ENCODE data around the gene CLEC4M.

Gene CLEC4M, protein sequence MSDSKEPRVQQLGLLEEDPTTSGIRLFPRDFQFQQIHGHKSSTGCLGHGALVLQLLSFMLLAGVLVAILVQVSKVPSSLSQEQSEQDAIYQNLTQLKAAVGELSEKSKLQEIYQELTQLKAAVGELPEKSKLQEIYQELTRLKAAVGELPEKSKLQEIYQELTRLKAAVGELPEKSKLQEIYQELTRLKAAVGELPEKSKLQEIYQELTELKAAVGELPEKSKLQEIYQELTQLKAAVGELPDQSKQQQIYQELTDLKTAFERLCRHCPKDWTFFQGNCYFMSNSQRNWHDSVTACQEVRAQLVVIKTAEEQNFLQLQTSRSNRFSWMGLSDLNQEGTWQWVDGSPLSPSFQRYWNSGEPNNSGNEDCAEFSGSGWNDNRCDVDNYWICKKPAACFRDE

DNA sequence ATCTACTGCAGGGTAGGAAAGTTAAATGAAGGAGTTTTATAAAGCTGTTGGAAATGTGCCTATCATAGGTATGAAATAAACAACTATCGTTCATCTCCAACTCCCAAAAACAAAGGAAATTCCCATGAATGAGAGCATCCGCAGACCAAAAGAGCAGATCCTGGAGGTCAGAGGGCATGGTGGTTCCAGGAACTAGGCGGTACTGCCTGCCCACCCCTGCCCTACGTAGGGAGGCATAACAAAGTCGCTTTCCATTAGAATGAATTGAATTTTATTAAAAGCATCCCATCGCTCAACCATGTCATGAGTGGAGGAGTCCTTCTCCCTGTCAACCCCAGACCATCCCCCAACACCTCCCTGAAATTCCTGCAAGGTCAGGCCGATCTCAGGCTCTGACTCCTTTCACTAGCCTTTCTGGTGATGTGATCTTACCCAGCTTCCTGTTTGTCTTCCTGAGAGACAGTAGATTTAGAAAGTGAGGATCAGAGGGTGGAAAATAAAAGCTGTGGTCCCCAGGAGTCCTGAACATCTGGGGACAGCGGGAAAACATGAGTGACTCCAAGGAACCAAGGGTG lies at the start of gene CLEC4M:
Gene CLEC4M, plus strand, starts transcription at position 525 of the 575 bp plus-strand sequence. Its CDS starts 24 bp downstream, at position 549.
- no peak for TF ChIP-seq GATA3 (IDR thresholded peaks at IDR 0.05; ENCODE audit: low read depth, low read length)
- TF ChIP-seq GATA2 (IDR thresholded peaks at IDR 0.05; ENCODE audit: low read depth, low read length) = no peak

DNA sequence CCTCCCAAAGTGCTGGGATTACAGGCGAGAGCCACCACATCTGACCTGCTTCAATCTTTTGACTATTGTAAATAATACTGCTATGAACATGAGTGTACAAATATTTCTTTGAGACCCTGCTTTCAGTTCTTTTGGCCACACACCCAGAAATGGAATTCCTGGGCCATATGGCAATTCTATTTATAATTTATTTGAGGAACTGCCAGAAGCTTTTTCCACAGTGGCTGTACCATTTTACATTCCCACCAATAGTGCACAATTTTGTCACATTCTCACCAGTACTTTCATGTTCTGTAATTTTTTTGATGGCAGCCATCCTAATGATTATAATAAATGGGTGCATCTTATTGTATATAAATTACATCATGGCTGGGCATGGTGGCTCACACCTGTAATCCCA lies 47.4 kb upstream of the CLEC4M start:
- TF ChIP-seq GATA2 (IDR thresholded peaks at IDR 0.05; ENCODE audit: low read depth, low read length) = no peak
- no peak for TF ChIP-seq GATA3 (IDR thresholded peaks at IDR 0.05; ENCODE audit: low read depth, low read length)

DNA sequence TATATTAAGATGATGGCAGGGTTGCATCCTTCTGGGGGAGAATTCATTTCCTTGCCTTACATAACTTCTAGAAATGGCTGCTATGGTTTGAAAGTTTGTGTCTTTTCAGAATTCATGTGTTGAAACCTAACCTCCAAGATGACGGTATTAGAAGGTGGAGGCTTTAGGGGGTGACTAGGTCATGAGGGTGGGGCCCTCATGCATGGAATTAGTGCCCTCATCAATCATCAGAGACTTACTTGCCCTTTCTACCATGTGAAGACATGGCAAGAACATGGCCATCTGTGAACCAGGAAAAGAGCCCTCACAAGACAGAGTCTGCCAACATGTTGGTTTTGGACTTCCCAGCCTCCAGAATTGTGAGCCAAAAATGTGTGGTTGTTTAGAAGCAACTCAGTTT lies 46.3 kb upstream of the CLEC4M start:
- no peak for TF ChIP-seq GATA2 (IDR thresholded peaks at IDR 0.05; ENCODE audit: low read depth, low read length)
- TF ChIP-seq GATA3 (IDR thresholded peaks at IDR 0.05; ENCODE audit: low read depth, low read length) = no peak

DNA sequence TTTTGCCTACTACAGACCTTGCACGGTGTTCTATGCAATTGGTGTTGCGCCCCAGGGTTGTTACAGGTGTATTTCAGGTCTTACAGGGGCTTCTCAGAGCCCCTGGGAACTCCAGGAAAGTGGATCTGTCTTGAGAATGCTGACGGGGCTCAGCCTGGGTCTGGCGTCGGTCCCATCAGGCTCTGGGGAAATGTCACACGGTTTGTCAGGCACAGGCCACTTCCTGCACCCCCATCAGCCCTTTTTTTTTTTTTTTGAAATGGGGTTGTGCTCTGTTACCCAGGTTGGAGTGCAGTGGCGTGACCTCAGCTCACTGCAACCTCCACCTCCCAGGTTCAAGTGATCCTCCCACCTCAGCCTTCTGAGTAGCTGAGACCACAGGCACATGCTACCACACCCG lies 44.4 kb upstream of the CLEC4M start:
- TF ChIP-seq GATA2 (IDR thresholded peaks at IDR 0.05; ENCODE audit: low read depth, low read length) (no peak), GATA3 (IDR thresholded peaks at IDR 0.05; ENCODE audit: low read depth, low read length) (no peak)

DNA sequence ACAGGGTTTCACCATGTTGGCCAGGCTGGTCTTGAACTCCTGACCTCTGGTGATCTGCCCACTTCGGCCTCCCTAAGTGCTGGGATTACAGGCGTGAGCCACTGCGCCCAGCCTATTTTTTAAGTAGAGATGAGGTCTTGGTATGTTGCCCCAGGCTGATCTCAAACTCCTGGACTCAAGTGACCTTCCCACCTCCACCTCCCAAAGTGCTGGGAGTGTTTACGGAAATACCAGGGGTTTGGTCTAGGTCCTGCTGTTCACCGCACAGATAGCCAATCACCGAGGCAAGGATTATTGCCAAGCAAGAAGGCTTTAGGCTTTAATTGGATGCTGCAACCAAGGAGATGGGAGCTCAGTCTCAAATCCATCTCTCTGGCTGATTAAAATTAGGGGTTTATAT lies 42.7 kb upstream of the CLEC4M start:
- TF ChIP-seq GATA2 (IDR thresholded peaks at IDR 0.05; ENCODE audit: low read depth, low read length) = no peak
- no peak for TF ChIP-seq GATA3 (IDR thresholded peaks at IDR 0.05; ENCODE audit: low read depth, low read length)

DNA sequence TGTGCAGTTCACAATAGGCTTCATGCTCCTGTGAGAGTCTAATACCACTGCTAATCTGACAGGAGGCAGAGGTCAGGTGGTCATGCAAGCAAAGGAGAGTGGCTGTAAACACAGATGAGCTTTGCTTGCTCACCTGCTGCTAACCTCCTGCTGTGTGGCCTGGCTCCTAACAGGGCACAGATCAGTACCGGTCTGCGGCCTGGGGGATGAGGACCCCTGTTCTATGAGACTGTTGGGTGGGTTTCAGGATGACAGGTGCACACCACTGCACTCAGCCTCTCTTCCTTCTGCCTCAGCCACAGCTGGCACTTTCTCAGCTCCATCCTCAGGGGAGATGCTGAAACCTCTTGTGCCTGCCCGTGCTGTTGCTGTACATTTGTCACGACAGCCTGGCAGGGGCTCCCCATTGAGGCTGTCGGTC lies 40.8 kb upstream of the CLEC4M start:
- TF ChIP-seq GATA2 (IDR thresholded peaks at IDR 0.05; ENCODE audit: low read depth, low read length) (no peak), GATA3 (IDR thresholded peaks at IDR 0.05; ENCODE audit: low read depth, low read length) (no peak)

DNA sequence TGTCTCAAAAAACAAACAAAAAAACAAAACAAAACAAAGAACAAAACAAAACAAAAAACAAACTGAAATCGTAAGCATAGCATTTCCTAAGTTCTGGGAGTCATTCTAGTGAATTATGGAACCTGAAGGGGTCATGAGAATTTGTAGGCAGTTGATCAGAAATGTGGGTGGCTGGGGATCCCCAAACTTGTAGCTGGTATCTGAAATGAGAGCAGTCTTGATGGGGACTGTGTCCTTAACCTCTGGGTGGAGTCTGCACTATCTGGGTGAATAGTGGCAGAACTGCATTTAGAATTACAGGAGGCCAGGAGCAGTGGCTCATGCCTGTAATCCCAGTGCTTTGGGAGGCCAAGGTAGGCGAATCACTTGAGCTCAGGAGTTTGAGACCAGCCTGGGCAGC lies 37.3 kb upstream of the CLEC4M start:
- TF ChIP-seq GATA3 (IDR thresholded peaks at IDR 0.05; ENCODE audit: low read depth, low read length) (no peak), GATA2 (IDR thresholded peaks at IDR 0.05; ENCODE audit: low read depth, low read length) (no peak)

DNA sequence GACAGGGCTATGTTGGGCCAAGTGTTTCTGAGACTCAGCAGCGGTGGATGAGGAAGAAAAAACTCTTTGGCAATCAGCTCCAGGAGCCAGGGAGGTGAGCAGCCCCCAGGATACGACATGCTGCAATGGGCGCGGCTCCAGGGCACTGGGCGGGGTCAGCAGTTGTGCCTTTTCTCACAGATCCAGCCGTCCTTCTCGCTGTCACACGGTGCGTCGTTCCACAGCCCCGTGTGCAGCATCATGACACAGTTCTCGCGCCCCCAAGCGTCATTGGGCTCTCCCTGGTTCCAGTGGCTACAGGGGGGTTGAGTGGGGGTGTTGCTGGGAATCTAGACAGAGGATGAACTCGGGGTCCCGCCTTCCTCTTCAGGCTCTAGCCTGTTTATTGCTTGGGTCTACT lies 33.8 kb upstream of the CLEC4M start:
- TF ChIP-seq GATA3 (IDR thresholded peaks at IDR 0.05; ENCODE audit: low read depth, low read length) (no peak), GATA2 (IDR thresholded peaks at IDR 0.05; ENCODE audit: low read depth, low read length) (no peak)

DNA sequence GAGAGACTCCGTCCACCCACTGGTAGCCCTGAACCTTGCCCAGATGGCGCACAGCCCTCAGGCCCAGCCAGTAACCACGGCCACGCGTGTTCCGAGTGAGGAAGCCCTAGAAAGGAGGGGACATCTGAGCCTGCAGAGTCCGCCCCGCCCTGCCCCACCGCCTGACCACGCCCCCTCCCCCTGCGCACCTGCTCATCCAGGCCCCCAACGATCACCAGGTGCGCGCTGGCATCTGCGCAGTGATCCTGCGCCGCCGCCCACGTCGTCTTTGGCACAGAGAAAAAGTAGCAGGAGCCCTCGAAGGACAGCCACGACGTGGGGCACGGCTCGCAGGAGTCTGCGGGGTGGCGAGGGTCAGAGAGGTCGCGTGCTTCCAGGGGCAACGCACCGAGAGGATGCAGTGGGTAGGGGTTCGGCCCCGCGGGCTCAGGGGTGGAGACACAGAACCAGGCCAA lies 33.2 kb upstream of the CLEC4M start:
- TF ChIP-seq GATA2 (IDR thresholded peaks at IDR 0.05; ENCODE audit: low read depth, low read length) (no peak), GATA3 (IDR thresholded peaks at IDR 0.05; ENCODE audit: low read depth, low read length) (no peak)

DNA sequence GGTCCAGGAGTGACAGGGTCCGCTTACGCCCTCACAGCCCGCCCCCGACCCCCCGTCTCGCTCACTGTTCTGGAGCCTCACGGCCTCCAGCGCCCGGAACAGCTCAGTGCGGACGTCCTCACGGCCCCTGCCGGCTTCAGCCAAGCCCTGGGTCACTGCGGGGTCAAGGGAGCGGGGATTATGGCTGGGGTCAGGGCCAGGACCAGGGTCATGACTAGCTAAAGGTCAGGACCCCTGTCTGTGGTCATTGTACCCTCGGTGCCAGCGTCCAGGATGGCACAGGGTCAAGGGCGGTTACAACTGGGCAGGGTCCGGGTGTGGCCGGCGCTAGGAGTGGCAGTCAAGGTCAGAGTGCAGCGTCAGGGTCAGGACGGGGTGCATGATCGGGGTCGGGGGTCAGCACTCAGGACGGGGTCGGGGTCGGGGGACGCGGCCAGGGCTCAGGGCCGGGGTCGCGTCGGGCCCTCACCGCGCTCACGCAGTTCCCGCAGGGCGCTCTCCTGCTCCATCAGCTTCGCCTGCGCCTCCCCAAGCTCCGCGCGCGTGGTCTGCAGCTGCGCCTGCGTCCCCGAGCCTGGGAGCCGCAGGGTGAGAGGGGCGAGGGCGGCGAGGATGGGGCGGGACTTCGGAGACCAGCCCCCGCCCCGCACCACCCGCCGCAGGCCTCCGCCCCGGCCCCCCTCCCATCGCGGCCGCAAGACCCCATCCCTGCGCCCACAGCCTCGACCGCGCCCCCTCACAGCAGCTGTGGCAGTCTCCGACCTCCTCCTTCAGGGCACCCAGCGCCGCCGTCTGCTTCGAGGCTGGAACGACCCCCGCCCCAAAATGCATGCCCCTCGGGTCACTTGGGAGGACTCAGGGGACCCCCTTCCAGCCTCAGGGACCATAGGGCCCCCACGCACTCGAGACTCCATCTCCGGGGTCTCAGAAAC lies 32.5 kb upstream of the CLEC4M start:
- TF ChIP-seq GATA2 (IDR thresholded peaks at IDR 0.05; ENCODE audit: low read depth, low read length) = no peak
- no peak for TF ChIP-seq GATA3 (IDR thresholded peaks at IDR 0.05; ENCODE audit: low read depth, low read length)

DNA sequence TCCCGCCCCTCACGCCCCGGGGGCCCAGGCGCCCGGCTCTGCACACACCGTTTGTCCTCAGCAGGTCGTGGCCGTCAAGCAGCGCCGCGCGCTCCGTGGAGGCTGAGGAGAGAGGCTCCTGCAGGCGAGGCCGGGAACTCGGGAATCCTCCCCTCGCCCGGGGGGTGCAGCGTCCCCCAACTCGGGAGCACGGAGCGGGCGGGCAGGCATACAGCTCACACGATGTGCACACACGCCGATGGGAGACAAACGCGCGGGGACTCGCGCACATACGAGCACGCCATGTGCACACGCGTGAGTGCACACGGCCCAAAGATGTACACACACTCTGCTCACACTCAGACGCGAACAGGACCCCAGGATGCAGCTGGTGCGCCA lies 31.8 kb upstream of the CLEC4M start:
- no peak for TF ChIP-seq GATA2 (IDR thresholded peaks at IDR 0.05; ENCODE audit: low read depth, low read length)
- no peak for TF ChIP-seq GATA3 (IDR thresholded peaks at IDR 0.05; ENCODE audit: low read depth, low read length)

DNA sequence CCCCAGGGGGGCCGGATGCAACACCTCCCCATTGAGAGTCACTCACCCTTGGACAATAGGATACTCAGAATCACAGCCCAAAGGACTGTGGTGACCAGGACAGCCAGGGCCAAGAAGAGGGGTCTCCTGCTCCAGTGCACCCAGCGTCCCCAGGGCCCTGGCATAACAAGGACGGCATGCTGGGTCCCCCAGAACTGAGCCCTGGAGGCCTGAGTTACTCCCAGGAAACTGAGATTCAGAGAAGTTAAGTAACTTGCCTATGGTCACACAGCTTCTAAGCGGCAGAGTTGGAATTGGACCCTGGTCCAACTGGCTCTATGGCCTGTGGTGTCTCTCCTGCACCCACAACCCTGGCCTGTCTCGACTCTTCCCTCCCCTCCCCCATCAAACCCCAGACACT lies 31.4 kb upstream of the CLEC4M start:
- TF ChIP-seq GATA3 (IDR thresholded peaks at IDR 0.05; ENCODE audit: low read depth, low read length) (no peak), GATA2 (IDR thresholded peaks at IDR 0.05; ENCODE audit: low read depth, low read length) (no peak)

DNA sequence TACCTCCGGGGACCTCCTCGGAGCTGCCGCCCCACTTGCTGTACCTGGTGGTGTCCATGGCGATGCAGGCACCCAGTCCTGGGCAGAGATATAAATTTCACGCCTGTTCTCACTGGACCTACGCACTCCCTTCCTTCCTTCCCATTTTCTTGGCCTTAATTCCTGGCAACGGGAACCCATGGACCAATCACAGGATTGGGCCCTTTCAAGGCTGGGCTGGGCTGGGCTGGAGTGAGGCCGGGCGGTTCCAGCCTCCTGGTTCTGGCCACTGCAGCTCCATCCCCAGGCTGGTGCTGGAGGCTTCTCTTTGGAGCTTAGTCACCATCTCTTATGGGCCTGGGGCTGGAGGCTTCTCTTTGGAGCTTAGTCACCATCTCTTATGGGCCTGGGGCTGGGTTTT lies 31.0 kb upstream of the CLEC4M start, which contains the start of gene CLEC4G:
Gene CLEC4G, minus strand, starts transcription at position 66 of the 400 bp plus-strand sequence. Its CDS starts 8 bp downstream, at position 58.
- TF ChIP-seq GATA3 (IDR thresholded peaks at IDR 0.05; ENCODE audit: low read depth, low read length) = no peak
- no peak for TF ChIP-seq GATA2 (IDR thresholded peaks at IDR 0.05; ENCODE audit: low read depth, low read length)

DNA sequence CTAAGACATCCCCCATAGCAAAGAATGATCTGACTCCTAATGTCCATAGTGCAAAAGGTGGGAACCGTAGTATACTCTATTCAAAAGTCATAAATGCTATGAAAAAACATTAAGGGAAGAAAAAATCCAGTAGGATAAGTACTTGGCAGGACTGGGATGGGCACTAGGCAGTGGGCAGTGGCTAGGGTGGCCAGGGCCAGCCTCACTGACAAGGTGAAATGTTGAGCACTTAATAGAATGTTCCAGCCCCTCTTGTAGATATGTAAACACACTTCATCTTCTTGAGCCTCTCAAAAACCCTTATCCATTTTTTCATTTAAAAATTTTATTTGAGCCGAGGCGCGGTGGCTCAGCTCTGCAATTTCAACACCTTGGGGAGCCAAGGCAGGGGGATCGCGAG lies 29.7 kb upstream of the CLEC4M start:
- TF ChIP-seq GATA3 (IDR thresholded peaks at IDR 0.05; ENCODE audit: low read depth, low read length) = no peak
- no peak for TF ChIP-seq GATA2 (IDR thresholded peaks at IDR 0.05; ENCODE audit: low read depth, low read length)

Data from SH-SY5Y (cell line).